ENCODE results near the gene BOK. TPM values are rescaled to one million over a fixed set of nuclear protein-coding genes. Genes with fewer than 3 reads are reported as not detected.
"Not testable (repeated sequence)": the region's sequence is repeated elsewhere in the genome, so short reads cannot be mapped to it uniquely, and the experiment has no call there.

The BOK gene, protein sequence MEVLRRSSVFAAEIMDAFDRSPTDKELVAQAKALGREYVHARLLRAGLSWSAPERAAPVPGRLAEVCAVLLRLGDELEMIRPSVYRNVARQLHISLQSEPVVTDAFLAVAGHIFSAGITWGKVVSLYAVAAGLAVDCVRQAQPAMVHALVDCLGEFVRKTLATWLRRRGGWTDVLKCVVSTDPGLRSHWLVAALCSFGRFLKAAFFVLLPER
- total RNA-seq, result 76.8 TPM

DNA sequence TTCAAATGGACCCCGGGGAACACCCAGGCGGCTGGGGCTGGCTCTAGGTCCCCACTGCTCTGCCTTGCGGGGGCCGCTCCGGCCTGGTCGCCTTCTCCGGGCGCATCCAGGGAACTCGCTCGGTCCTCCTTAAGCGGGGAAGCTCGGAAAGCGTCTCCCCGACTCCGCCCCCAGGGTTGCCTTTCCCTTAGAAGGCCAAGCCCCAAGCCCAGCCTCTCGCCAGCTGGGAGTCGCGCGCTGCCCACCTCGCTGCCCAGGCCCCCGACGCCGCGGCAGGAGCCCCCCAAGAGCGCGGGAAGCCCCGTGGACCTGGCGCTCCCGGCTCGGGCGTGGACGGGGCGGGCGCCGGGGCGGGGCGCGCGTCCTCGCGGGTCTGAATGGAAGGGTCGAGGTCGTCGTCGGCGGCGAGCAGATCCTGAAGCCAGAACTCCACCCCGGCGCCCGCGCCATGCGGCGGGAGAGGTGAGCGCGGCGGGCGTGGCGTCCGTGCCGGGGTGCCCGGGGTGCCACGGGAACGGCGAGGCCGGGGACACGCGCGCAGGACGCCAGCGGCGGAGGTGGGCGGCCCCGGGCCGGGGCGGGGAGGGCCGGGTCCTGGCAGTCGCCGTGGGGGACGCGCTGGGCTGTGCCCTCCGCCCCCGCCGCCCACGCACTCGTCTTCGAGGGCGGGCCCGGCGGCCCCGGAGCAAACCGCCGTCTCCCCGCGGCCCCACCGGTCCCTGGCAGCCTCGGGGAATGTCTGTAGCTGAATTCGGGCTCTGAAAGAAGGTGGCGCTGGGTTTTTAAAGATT lies at the start of gene BOK:
BOK (plus strand) TSS at position 214 of the 791 bp plus-strand sequence. CDS start 739 bp downstream, outside the sequence.
- DNase-seq (ENCODE audit: low spot score), result peak; percentile 54

DNA sequence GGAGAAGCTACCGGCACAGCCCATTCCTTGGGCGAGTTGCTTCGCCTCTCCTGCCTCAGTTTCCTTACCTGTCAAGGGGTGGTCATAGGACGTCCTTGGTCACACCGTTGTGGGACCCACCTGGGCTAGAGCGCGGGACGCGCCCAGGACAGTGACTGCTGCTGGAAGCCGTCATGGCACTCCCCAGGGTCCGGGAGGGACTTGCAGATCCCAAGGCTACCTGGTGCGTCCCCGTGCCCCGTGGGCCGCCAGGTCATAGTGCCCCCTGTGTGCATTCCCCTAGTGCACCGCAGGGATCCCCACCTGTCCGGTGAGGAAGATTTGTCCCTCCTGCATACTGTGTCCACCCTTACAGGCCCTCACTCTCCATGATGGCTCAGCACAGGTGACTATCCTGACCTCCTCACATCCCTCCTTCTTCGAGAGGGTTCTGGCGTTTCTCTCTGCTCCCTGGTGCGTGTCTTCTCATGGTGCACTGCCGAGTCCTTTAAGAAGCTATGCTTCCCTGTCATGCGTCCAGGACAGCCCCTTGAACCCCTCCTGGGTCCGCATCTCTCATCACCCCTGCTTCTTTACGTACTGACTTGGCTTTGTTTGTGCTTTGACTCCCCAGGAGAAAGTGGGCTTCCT lies 49.3 kb upstream of the BOK start:
- no peak for DNase-seq (ENCODE audit: low spot score)

DNA sequence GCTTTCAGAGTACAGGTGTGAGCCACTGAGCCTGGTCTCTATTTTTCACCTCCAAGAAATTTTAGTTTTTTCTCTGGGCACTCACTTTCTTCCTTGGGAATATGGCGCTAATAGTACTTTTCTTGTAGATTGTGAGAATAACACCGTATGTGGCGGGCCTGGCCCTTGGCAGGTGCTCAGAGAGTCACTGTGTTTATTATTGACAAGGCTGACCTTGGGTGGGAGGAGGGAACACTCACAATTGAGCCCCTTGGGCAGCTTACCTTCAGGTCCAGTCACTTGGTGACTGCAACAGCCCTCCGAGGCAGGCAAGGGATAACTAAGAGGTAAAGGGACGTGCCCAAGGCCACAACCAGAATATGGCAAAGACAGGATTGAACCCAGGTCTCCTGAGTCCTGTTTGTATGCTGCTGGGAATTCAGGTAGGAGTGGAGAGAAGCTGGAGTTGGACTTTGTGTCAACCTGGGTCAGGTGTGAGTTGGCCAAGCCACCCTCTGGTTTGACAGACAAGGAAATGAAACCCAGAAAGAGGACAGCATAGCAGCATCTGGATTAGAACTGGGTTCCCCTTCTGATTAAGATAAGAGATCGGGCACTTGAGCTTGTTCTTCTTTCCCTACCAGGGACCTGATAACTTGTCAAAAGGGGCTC lies 47.3 kb upstream of the BOK start:
- DNase-seq (ENCODE audit: low spot score), result no peak

DNA sequence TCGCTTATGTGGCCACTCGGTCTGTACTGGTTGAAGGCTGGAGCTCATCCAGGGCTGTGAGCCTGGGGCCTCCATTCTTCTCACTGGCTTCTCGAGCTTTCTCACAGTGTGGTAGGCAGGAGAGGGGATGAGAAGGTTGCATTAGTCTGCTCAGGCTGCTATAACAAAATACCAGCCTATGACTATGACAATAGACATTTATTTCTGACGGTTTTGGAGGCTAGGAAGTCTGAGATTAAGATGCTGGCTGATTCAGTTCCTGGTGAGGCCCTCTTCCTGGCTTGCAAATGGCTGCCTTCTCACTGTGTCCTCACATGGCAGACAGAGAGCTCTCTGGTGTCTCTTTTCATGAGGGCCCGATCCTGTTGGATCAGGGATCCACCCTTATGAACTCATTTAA lies 44.0 kb upstream of the BOK start:
- DNase-seq (ENCODE audit: low spot score), result no peak

DNA sequence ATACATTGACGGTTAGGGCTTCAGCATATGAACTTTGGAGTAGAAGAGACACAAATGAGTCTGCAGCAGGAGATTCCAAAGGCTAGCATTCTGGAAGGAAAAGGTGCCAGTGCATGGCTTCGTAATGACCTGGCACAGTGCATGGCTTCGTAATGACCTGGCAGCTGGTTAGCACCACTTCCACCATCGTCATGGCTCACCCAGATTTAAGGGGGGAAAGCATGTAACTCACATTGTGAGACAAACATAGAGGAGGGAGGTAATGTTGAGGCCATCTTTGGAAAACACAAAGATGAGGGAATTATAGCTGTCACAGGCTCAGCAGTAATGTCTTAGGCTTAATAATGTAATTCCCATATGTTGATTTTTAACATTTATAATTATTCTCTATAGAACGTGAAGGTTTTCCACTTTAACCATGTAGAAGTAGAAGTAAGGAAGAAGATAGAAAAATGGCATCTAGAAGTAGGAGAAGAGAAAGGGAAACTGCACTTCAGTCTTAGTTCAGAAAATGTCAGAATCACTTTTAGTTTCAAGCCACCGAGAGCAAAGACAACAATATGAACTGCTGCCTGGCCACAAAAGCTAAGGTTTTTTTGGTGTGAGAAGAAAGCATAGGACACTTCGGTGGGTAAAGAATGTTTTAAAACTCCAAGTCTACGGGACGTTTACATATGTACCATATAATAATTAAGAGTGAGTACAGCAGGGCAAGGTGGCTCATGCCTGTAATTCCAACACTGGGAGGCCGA lies 43.4 kb upstream of the BOK start:
- DNase-seq (ENCODE audit: low spot score), result no peak

DNA sequence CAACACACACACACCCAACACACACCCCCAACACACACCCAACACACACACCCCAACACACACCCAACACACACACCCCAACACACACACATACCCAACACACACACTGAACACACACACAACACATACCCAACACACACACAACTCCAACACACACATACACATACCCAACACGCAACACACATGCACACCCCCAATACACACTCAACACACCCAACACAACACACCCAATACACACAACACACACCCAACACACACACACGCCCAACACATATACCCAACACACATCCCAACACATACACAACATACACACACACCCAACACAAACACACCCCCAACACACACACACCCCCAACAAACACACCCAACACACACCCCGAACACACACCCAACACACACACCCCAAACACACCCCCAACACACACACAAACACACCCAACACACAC lies 42.0 kb upstream of the BOK start:
- no peak for DNase-seq (ENCODE audit: low spot score)

DNA sequence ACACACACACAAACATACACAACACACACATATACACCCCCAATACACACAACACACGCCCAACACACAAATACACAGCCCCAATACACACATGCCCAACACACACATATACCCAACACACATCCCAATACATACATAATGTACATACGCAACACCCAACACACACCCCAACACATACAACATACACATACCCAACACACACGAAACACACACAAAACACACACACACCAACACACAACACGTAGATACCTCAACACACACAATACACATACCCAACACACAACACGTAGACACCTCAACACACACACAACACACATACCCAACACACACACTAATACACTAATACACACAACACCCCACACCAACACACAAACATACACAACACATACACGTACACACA lies 41.2 kb upstream of the BOK start:
- DNase-seq (ENCODE audit: low spot score), result no peak

DNA sequence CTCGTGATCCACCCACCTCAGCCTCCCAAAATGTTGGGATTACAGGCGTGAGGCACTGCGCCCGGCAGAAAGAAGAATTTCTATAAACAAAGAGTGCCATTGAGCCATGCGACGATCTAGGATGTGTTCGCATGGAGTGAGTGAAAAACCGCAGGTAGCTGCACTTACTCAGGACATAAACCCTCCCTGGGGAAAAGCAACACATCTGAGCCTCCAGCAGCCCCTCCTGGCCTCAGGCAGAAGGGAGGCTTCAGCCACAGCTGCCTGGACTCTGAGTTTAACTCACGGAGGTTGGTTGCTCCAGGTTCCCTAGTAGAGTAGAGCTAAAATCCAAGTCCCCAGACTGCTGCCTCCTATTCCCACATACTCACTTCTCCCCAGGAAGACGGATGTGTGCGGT lies 38.9 kb upstream of the BOK start:
- no peak for DNase-seq (ENCODE audit: low spot score)

DNA sequence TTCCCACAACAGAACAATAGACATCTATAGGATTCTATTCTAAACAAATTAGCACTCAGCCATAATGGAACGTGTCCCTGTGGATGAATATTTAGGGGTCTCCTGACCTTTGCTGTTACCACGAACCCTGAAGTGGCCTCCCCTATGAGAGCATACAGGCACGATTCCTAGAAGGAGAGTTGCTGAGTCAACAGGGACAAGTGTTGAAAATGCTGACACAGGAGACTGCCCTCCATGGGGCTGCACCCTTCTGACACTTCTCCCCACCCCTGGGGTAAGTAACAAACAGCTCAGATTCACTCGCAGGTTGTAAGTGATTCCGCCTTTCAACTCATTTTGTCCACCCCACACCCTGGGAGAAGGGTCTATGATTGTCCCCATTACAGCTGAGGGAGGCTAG lies 36.1 kb upstream of the BOK start:
- DNase-seq (ENCODE audit: low spot score), result no peak

DNA sequence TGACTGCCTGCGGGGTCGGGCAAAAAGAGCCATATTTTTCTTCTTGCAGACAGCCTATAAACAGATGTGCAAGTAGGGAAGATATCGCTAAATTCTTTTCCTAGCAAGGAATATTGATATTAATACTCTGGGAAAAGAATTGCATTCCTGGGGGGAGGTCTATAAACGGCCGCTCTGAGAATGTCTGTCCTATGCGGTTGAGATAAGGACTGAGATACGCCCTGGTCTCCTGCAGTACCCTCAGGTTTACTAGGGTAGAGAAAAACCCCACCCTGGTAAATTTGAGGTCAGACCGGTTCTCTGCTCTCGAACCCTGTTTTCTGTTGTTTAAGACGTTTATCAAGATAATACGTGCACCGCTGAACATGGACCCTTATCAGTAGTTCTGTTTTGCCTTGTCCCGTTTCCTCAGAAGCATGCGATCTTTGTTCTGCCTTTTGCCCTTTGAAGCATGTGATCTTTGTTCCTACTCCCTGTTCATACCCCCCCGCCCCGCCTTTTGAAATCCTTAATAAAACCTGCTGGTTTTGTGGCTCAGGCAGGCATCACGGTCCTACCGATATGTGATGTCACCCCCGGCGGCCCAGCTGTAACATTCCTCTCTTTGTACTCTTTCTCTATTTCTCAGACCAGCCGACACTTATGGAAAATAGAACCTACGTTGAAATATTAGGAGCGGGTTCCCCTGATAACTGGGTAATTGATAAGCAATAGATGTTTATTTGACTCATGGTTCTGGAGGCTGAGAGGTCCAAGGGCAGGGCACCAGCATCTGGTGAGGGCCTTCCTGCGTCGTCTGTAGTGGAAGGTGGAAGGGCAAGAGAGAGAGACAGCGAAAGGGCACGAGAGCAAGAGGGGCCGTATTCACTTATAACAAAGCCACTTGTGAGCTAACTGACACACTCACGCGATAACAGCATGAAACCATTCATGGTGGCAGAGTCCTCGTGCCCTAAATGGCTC lies 32.4 kb upstream of the BOK start:
- not testable (repeated sequence) for DNase-seq (ENCODE audit: low spot score)

DNA sequence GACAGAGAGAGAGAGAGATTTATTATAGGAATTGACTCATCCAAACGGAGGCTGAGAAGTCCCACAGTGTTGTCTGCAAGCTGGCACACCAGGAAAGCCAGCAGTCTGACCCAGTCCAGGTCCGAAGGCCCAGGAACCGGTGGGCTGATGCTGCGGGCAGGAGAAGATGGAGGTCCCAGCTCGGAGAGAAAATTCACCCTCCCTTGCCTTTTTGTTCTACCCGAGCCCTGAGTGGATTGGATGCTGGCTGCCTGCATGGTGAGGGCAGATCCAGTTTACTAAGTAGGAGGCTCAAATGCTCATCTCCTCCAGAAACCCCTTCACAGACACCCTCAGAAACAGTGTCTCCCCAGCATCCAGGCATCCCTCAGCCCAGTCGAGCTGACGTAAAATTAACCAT lies 28.0 kb upstream of the BOK start:
- DNase-seq (ENCODE audit: low spot score), result no peak

DNA sequence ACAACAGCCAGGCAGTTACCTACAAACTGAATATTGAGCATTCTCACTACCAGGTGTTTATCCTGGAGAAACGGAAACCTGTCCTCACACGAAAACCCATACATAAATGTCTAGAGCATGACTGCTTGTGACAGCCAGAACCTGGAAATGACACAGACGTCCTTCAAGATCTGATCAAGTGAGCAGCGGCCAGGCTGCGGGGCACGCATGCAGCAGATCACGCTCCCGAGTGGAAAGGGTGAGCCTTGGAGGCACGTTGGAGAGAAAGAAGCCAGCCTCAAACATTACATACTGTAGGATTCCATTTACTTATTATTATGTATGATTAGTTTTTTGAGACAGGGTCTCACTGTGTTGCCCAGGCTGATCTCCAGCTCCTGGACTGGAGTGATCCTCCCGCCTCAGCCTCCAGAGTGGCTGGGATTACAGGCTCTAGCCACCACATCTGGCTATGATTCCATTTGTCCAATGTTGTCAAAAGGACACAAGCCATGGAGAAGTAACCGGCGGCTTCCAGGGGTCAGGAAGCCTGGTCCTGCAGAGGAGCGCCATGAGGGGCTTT lies 27.3 kb upstream of the BOK start:
- no peak for DNase-seq (ENCODE audit: low spot score)

DNA sequence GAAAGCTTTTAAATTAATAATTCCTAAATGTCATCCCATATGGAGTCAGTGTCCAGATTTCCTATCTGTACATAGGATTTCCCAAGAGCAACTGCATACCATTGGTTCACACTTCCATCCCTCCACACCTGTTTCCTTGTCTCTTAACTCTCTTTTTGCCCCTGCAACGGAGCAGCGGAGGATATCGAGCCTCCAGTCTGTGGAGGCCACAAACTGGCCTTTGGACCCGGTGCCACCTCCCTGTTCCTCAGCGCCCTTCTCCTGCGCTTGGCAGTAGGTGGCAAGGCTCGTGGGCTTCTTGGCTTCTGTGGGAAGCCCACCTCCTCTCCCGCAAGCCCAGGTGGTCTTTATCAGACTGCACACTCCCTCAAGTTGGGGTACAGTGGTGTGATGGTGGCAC lies 26.4 kb upstream of the BOK start:
- no peak for DNase-seq (ENCODE audit: low spot score)

DNA sequence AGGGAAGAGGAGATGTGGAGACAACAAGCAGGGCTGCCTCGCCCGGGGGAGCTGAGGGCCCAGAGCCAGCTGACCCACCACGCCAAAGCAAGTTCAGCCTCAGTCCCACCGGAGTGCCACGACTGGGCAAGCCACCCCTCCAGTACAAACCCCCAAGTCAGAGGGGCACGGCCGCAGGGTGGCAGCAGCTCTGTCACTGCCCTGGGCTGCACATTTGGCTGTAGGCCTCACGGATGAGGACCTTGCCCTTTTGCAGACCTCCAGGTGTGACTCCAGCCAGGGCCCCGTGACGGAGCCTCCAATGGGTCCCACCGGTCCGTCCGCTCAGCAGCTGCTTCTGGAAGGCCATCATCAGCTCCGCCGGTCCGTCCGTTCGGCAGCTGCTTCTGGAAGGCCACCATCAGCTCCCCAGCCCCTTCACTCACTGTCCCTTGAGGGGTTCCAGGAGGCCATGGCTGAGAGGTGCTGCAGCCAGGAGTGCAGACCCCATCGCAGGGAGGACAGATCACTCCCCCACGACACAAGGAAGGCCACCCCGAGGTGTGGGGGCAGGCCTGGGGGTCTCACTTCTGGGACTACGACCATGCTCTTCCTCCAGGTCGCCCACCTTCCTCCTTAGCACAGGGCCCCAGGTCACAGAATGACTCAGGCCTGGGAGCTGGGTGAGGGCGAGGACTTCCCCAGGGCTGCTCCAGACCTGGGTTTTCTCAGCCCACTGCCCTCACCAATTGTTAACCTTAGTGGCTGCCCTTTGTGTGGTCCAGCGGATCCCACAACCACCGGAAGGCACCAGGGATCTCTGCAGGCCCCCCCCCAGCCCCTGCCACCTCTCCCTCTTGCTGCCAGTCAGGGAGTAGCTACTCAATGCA lies 25.6 kb upstream of the BOK start:
- no peak for DNase-seq (ENCODE audit: low spot score)

DNA sequence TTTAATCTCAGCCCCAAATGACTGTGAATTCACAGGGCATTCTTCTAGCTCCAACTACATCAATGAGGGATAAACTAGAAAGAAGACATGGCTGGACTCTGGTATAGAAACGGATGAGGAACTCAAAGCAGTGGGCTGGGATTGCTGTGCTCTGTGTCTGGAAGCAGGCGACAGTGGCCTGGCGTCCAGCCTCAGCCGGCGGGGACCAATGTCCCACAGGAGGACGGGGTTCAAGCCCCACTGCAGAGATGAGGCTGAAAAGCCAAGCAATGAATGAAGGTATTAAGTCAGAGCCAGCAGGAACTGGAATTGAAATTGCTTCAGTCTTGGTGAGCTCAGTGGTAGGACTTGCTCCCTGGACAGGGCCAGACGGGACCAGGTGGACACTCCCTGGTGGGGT lies 24.3 kb upstream of the BOK start:
- no peak for DNase-seq (ENCODE audit: low spot score)

DNA sequence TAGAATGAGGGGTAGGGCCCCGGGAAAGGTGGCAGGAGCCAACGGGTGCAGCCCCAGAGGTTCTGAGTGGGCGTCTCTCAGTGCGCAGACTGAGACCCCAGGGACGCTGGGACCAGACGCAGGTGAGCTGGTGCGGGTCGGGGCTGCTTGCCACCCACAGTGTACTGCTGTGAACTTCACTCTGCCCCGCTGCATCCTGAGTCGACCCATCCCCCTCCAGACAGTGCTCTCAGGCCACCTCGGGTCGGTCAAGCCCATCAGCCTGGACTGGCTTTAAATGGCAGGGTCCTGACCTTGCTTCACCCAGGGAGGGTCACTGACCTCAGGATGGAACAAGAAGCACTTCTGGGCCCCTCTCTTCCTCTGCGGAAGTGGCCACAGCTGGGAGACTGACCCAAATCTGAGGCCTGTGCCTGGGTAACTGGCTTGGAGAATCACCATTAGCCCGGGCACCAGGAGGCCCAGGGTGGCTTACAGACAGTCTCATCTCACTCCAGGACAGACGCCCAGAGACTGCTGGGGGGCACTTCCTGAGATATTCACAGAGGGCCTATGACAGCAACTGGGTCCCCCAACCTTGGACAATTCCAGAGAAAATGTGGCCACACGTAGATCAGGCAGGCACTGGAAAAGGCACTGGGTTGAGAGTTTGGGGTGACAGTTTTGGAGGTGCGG lies 23.7 kb upstream of the BOK start:
- no peak for DNase-seq (ENCODE audit: low spot score)

DNA sequence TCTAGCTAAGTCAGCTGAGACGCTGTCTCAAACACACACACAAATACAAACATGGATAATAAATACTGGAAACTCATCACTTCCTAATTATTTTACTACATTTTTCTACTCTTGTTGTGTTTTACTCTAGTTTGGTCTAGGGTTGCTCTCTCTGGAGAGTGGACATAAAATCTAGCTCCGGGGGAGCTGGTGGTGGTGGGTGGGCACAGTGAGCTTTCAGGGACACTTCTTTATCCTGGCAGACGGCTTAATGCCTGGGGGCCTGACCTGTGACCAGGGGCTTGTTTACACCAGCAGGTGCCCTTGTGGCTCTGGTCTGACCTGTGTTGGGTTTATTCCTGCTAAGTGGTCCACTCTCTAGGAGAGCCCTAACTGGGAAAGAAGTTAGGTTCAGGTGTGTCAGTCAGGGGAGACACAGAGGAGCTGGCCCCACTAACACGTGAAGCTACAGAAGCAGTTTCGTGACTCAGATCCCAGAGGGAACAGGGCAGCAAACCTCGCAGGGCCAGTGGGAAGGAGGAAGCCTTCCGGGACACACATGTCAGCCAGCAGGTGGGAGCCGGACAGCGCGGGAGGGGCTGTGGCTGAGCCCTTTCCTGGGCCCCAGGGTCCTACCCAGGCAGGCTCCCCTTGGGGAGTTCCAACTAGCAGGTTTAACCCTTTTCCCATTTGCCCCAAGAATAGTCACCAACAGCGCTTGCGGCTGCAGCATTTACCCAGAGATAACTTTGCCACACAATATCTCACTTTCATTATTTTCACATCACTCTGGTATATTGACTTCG lies 22.5 kb upstream of the BOK start:
- DNase-seq (ENCODE audit: low spot score), result no peak
